Astrocyte of the cerebellum (primary cell): ENCODE measurements around the gene TMEM147.

Source experiments
- DNase-seq: peaks from one replicate; pipeline ENCODE4 v3.0.0-alpha.2; 2011; ENCODE audit warnings: low read depth
- H3K4me3 ChIP-seq: 2 replicates; pipeline ENCODE4 v1.5.1; 2011; ENCODE audit warnings: mild to moderate bottlenecking, low read depth, low read length, moderate library complexity
- CTCF ChIP-seq: IDR thresholded peaks from 2 replicates; pipeline ENCODE4 v1.5.1; 2012; ENCODE audit warnings: low read length, low read depth, moderate library complexity, mild to moderate bottlenecking; ENCODE audit errors: missing control alignments
- in situ Hi-C: cut with HindIII; loops from 2 replicates; pipeline ENCODE4 v1.10.0; 2017; ENCODE audit warnings: low sequenced_read_pairs

The TMEM147 gene

DNA sequence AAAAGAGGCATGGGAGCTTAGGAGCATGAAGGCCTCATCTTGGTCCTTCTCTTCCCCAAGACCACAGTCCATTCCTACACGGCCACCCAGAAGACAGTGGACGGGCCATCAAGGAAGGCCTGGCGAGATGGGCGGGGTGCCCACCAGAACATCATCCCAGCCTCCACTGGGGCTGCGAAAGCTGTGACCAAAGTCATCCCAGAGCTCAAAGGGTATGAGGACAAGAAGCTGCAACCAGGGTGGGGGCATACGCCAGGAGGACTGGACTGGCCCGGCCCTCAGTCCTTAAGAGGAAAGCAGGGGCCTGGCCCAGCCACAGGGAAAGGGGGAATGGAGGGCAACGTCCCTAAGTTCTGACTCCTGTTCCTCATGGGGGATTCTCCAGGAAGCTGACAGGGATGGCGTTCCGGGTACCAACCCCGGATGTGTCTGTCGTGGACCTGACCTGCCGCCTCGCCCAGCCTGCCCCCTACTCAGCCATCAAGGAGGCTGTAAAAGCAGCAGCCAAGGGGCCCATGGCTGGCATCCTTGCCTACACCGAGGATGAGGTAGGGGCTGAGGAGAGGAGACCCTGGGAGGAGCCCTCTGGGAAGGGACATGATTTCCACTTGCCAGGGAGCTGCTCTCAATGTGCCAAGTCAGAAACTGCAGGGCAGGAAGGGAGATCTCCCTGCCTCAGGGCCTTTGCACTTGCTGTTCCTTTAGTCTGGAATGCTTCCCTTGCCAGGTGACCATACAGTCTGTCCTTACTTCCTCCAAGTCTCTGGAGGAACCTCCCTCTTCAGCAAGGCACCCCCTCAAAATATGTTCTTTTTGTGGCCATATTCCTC, 1.9 kb upstream of the TMEM147 start:
- no peak overlapping the region for H3K4me3 ChIP-seq
- in situ Hi-C loops = no loop called here
- no peak for TF ChIP-seq CTCF
- no peak for DNase-seq

GRCh38 chr19:35544110-35544802, 1.2 kb upstream of the TMEM147 start:
- peak overlapping the region; percentile 89 for H3K4me3 ChIP-seq
- no peak for DNase-seq
- no peak for TF ChIP-seq CTCF
- in situ Hi-C loops = no loop called here

DNA sequence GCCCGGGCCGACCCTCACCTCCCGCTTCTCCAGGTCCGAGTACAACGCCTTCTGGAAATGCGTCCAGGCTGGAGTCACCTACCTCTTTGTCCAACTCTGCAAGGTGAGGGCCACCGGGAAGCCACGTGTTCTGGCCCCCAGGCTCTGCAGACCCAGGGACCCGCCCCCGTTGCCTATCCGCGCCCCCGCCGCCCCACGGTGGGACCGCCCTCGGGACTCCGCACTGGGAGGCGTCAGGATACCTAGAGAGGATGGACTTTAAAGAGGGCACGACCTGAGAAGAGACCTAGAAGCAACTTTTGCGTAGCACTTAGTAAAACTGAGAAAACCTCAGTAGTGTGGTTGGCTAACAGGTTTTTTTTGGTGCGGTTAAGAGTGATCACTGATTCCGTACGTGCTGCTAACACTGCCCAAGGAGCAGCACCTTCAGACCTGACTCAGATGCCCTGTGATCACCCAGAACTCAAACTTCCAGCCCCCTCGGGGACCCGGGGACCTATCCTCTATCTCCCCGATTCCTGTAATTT, 492 bp downstream of the TMEM147 start:
- peak overlapping the region; percentile 89 for H3K4me3 ChIP-seq
- TF ChIP-seq CTCF = no peak
- in situ Hi-C loops = no loop called here
- DNase-seq = no peak

GRCh38 chr19:35546532-35546931, 1.1 kb downstream of the TMEM147 start:
- no peak for DNase-seq
- H3K4me3 ChIP-seq = peak overlapping the region; percentile 89
- TF ChIP-seq CTCF = no peak
- in situ Hi-C loops = no loop called here

- no peak overlapping the region for H3K4me3 ChIP-seq
- peak; percentile 70 for TF ChIP-seq CTCF
- DNase-seq = peak; percentile 52
- in situ Hi-C loops = no loop called here
These were observed 3.9 kb downstream of the TMEM147 start for GRCh38 chr19:35549174-35549788.

GRCh38 chr19:35549879-35550523, 4.6 kb downstream of the TMEM147 start:
- H3K4me3 ChIP-seq = no peak overlapping the region
- no peak for TF ChIP-seq CTCF
- DNase-seq = no peak
- in situ Hi-C loops = no loop called here
